ENCODE data around the gene EPB41L3.

- TF ChIP-seq, protein P1, sequence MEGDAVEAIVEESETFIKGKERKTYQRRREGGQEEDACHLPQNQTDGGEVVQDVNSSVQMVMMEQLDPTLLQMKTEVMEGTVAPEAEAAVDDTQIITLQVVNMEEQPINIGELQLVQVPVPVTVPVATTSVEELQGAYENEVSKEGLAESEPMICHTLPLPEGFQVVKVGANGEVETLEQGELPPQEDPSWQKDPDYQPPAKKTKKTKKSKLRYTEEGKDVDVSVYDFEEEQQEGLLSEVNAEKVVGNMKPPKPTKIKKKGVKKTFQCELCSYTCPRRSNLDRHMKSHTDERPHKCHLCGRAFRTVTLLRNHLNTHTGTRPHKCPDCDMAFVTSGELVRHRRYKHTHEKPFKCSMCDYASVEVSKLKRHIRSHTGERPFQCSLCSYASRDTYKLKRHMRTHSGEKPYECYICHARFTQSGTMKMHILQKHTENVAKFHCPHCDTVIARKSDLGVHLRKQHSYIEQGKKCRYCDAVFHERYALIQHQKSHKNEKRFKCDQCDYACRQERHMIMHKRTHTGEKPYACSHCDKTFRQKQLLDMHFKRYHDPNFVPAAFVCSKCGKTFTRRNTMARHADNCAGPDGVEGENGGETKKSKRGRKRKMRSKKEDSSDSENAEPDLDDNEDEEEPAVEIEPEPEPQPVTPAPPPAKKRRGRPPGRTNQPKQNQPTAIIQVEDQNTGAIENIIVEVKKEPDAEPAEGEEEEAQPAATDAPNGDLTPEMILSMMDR (IDR thresholded peaks at IDR 0.05): no peak
- TF ChIP-seq POLR2A (IDR thresholded peaks at IDR 0.05): no peak
These were observed 80.4 kb downstream of the EPB41L3 start for GRCh38 chr18:5463390-5463789.
